ENCODE results near the gene APOE.
A peak's percentile ranks its signal among the peaks of the same experiment; 100 is the strongest.
"Not testable (repeated sequence)": the region's sequence is repeated elsewhere in the genome, so short reads cannot be mapped to it uniquely, and the experiment has no call there.

Gene APOE

GRCh38 chr19:44886141-44886540 lies 19.5 kb upstream of the APOE start:
- DNase-seq, result no peak

- no peak for DNase-seq
Observed at GRCh38 chr19:44887648-44888047, 17.9 kb upstream of the APOE start.

- DNase-seq, result not testable (repeated sequence)
Observed at GRCh38 chr19:44888335-44888734, 17.3 kb upstream of the APOE start.

- no peak for DNase-seq
Observed at GRCh38 chr19:44889830-44890365, 15.7 kb upstream of the APOE start.

- peak; percentile 100 for DNase-seq
Observed at GRCh38 chr19:44890366-44891015, 15.1 kb upstream of the APOE start.

- no peak for DNase-seq
Observed at GRCh38 chr19:44891016-44891882, 14.3 kb upstream of the APOE start, which contains the start of gene TOMM40. TOMM40 (plus strand) TSS chr19:44891254; CDS start chr19:44891416, 162 bp downstream.

- no peak for DNase-seq
Observed at GRCh38 chr19:44892932-44893331, 12.7 kb upstream of the APOE start.

- no peak for DNase-seq
Observed at GRCh38 chr19:44893332-44894051, 12.1 kb upstream of the APOE start.

- no peak for DNase-seq
Observed at GRCh38 chr19:44894052-44894400, 11.6 kb upstream of the APOE start.

GRCh38 chr19:44894946-44895345 lies 10.7 kb upstream of the APOE start:
- no peak for DNase-seq

- DNase-seq, result no peak
Observed at GRCh38 chr19:44897835-44898234, 7.8 kb upstream of the APOE start.

- no peak for DNase-seq
Observed at GRCh38 chr19:44900328-44901244, 5.0 kb upstream of the APOE start.

- no peak for DNase-seq
Observed at GRCh38 chr19:44903216-44903601, 2.4 kb upstream of the APOE start.

- peak; percentile 86 for DNase-seq
Observed at GRCh38 chr19:44903602-44904425, 1.8 kb upstream of the APOE start.

- no peak for DNase-seq
Observed at GRCh38 chr19:44904426-44904994, 1.1 kb upstream of the APOE start.

GRCh38 chr19:44907613-44908012 lies 2.0 kb downstream of the APOE start:
- no peak for DNase-seq

- DNase-seq, result no peak
Observed at GRCh38 chr19:44908074-44908835, 2.7 kb downstream of the APOE start.

GRCh38 chr19:44908836-44909261 lies 3.3 kb downstream of the APOE start:
- DNase-seq, result no peak

- no peak for DNase-seq
Observed at GRCh38 chr19:44909775-44910174, 4.2 kb downstream of the APOE start.

- not testable (repeated sequence) for DNase-seq
Observed at GRCh38 chr19:44911896-44912295, 6.3 kb downstream of the APOE start.

All from midbrain (tissue), 1 donor.